ENCODE data around the gene DNAAF8.

DNA sequence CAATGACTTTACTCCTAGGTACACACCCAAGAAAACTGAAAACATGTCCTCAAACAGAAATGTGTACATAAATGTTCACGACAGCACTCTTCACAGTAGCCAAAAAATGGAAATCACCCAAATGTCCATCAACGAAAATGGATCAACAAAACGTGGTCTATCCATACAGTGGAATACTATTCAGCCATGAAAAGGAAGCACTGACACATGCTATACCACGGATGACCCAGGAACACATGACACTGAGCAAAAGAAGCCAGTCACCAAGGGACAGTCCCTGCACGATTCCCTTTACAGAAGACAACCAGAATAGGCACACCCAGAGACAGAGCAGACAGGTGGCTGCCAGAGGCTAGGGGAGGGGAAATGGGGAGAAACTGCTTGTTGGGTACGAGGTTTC, 21.4 kb downstream of the DNAAF8 start:
- TF ChIP-seq, protein P1, sequence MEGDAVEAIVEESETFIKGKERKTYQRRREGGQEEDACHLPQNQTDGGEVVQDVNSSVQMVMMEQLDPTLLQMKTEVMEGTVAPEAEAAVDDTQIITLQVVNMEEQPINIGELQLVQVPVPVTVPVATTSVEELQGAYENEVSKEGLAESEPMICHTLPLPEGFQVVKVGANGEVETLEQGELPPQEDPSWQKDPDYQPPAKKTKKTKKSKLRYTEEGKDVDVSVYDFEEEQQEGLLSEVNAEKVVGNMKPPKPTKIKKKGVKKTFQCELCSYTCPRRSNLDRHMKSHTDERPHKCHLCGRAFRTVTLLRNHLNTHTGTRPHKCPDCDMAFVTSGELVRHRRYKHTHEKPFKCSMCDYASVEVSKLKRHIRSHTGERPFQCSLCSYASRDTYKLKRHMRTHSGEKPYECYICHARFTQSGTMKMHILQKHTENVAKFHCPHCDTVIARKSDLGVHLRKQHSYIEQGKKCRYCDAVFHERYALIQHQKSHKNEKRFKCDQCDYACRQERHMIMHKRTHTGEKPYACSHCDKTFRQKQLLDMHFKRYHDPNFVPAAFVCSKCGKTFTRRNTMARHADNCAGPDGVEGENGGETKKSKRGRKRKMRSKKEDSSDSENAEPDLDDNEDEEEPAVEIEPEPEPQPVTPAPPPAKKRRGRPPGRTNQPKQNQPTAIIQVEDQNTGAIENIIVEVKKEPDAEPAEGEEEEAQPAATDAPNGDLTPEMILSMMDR (conservative IDR thresholded peaks at IDR 0.05 in 1 of 2, IDR thresholded peaks at IDR 0.05 in 1 of 2; ENCODE audit: extremely low read depth in 1 of 2, insufficient read depth in 1 of 2, low read depth in 1 of 2, low read length in 2 of 2), result no peak
- TF ChIP-seq EZH2 (IDR thresholded peaks at IDR 0.05; ENCODE audit: borderline replicate concordance, low read length), result no peak
